Fibroblast of lung (primary cell): ENCODE measurements around the gene DOP1B. TPM values are rescaled to one million over a fixed set of nuclear protein-coding genes. Genes with fewer than 3 reads are reported as not detected.

Experiments used
- DNase-seq, 2 donors: peaks; one replicate each; pipeline versions ENCODE4 v3.0.0 to v3.0.0-alpha.2; 2010; ENCODE audit warnings: low read depth in 2 of 2
- H2AFZ ChIP-seq: 2 replicates; pipeline ENCODE4 v1.5.1; 2012; ENCODE audit warnings: low read length, control low read depth, inconsistent platforms
- H3K27ac ChIP-seq: 2 replicates; pipeline ENCODE4 v1.5.1; 2011; ENCODE audit warnings: low read length, control low read depth; ENCODE audit not compliant: insufficient read depth
- H3K27me3 ChIP-seq: 2 replicates; pipeline ENCODE4 v1.5.1; 2011; ENCODE audit warnings: mild to moderate bottlenecking, low read length; ENCODE audit not compliant: control insufficient read depth, insufficient read depth
- H3K36me3 ChIP-seq: 2 replicates; pipeline ENCODE4 v1.5.1; 2011; ENCODE audit warnings: low read length; ENCODE audit not compliant: control insufficient read depth, insufficient read depth
- H3K4me1 ChIP-seq: 2 replicates; pipeline ENCODE4 v1.5.1; 2011; ENCODE audit warnings: low read length; ENCODE audit not compliant: control insufficient read depth, insufficient read depth; ENCODE audit errors: extremely low read depth
- H3K4me2 ChIP-seq: 2 replicates; pipeline ENCODE4 v1.5.1; 2011; ENCODE audit warnings: low read length, control low read depth; ENCODE audit not compliant: insufficient read depth; ENCODE audit errors: extremely low read depth
- H3K4me3 ChIP-seq, 4 experiments: fragments of 200-600 bp in 1 of 4; sonication (generic) in 1 of 4; replicated peaks in 1 of 4; 2 replicates each; pipeline ENCODE4 v1.5.1; 2011 to 2016; ENCODE audit warnings: low read length in 4 of 4, low read depth in 3 of 4, mild to moderate bottlenecking in 3 of 4, control low read depth in 2 of 4, inconsistent platforms in 1 of 4, mixed read lengths in 1 of 4; ENCODE audit not compliant: insufficient read depth in 1 of 4; ENCODE audit errors: control extremely low read depth in 1 of 4
- H3K79me2 ChIP-seq: 2 replicates; pipeline ENCODE4 v1.5.1; 2012; ENCODE audit warnings: mild to moderate bottlenecking, low read length, inconsistent platforms; ENCODE audit not compliant: control insufficient read depth, insufficient read depth
- H3K9ac ChIP-seq: 2 replicates; pipeline ENCODE4 v1.5.1; 2011; ENCODE audit warnings: mild to moderate bottlenecking, low read length, control low read depth; ENCODE audit not compliant: insufficient read depth
- H3K9me3 ChIP-seq: 2 replicates; pipeline ENCODE4 v1.5.1; 2012; ENCODE audit warnings: low read depth, low read length; ENCODE audit not compliant: control insufficient read depth, insufficient read depth
- H4K20me1 ChIP-seq: 2 replicates; pipeline ENCODE4 v1.5.1; 2011; ENCODE audit warnings: low read length; ENCODE audit not compliant: control insufficient read depth, insufficient read depth; ENCODE audit errors: extremely low read depth
- CTCF ChIP-seq, 2 donors: IDR thresholded peaks in 1 of 2; conservative IDR thresholded peaks in 1 of 2; 1 replicate in 1 of 2; 2 replicates in 1 of 2; pipeline ENCODE4 v1.5.1; 2011 to 2012; ENCODE audit warnings: low read length in 2 of 2, control low read depth in 1 of 2, inconsistent platforms in 1 of 2, low read depth in 1 of 2, mild to moderate bottlenecking in 1 of 2
- EZH2 ChIP-seq: IDR thresholded peaks from 2 replicates; pipeline ENCODE4 v1.5.1; 2012; ENCODE audit warnings: low read length, control low read depth, mild to moderate bottlenecking; ENCODE audit errors: missing control alignments
- polyA plus RNA-seq, 2 donors: library from polyadenylated mRNA; depleted of rRNA in 1 of 2; stranded (reverse) in 1 of 2; unstranded in 1 of 2; fragments of >200 nt; gene quantifications; 2 replicates each; pipeline ENCODE4 v1.2.1, GENCODE V29; 2011 to 2012; ENCODE audit warnings: missing spikeins in 1 of 2
- total RNA-seq: library from RNA; depleted of rRNA; stranded (reverse); fragments of >200 nt; gene quantifications from 2 replicates; pipeline ENCODE4 v1.2.1, GENCODE V29; 2014

DOP1B gene
- total and polyA plus RNA-seq, 2 donors (not counting 1 experiment from before 2014, with no cell fraction given) = 6.1 to 18.3 TPM

GRCh38 chr21:36126621-36127110 is 30.0 kb upstream of the DOP1B start:
- no peak for DNase-seq
- no peak overlapping the region for H3K9ac ChIP-seq
- no peaks in the 10 kb centered on the region for H4K20me1 ChIP-seq
- TF ChIP-seq CTCF (conservative IDR thresholded peaks at IDR 0.05 in 1 of 2, IDR thresholded peaks at IDR 0.05 in 1 of 2; ENCODE audit: low read depth in 1 of 2, low read length in 2 of 2) = no peak
- TF ChIP-seq EZH2 = no peak
- H3K27me3 ChIP-seq = no peaks in the 10 kb centered on the region
- H2AFZ ChIP-seq = no peak overlapping the region
- H3K9me3 ChIP-seq = no peaks in the 10 kb centered on the region
- H3K36me3 ChIP-seq = no peaks in the 10 kb centered on the region
- H3K4me1 ChIP-seq = peaks cover 3% of the 10 kb centered on the region
- H3K4me2 ChIP-seq = no peak overlapping the region
- H3K4me3 ChIP-seq = no peak overlapping the region
- no peaks in the 10 kb centered on the region for H3K79me2 ChIP-seq
- H3K27ac ChIP-seq = no peak overlapping the region

- DNase-seq = no peak
- no peaks in the 10 kb centered on the region for H3K36me3 ChIP-seq
- no peak overlapping the region for H2AFZ ChIP-seq
- H3K4me1 ChIP-seq = peaks cover 3% of the 10 kb centered on the region
- no peaks in the 10 kb centered on the region for H3K9me3 ChIP-seq
- no peak overlapping the region for H3K4me2 ChIP-seq
- H4K20me1 ChIP-seq = no peaks in the 10 kb centered on the region
- no peaks in the 10 kb centered on the region for H3K27me3 ChIP-seq
- TF ChIP-seq CTCF (conservative IDR thresholded peaks at IDR 0.05 in 1 of 2, IDR thresholded peaks at IDR 0.05 in 1 of 2; ENCODE audit: low read depth in 1 of 2, low read length in 2 of 2) (no peak), EZH2 (no peak)
- H3K79me2 ChIP-seq = no peaks in the 10 kb centered on the region
- no peak overlapping the region for H3K4me3 ChIP-seq
- H3K9ac ChIP-seq = no peak overlapping the region
- H3K27ac ChIP-seq = no peak overlapping the region
Observed at GRCh38 chr21:36127250-36127904, 29.2 kb upstream of the DOP1B start.

- no peak overlapping the region for H3K4me2 ChIP-seq
- no peak overlapping the region for H3K9ac ChIP-seq
- H3K4me3 ChIP-seq = no peak overlapping the region
- H2AFZ ChIP-seq = no peak overlapping the region
- no peaks in the 10 kb centered on the region for H3K36me3 ChIP-seq
- no peaks in the 10 kb centered on the region for H3K9me3 ChIP-seq
- no peaks in the 10 kb centered on the region for H4K20me1 ChIP-seq
- DNase-seq = no peak
- H3K27ac ChIP-seq = no peak overlapping the region
- TF ChIP-seq EZH2 = no peak
- TF ChIP-seq CTCF (conservative IDR thresholded peaks at IDR 0.05 in 1 of 2, IDR thresholded peaks at IDR 0.05 in 1 of 2; ENCODE audit: low read depth in 1 of 2, low read length in 2 of 2) = no peak
- no peaks in the 10 kb centered on the region for H3K79me2 ChIP-seq
- no peaks in the 10 kb centered on the region for H3K27me3 ChIP-seq
- peaks cover 3% of the 10 kb centered on the region for H3K4me1 ChIP-seq
Observed at GRCh38 chr21:36127977-36128376, 28.6 kb upstream of the DOP1B start.
